ENCODE results near the gene LRRC8C. TPM values are rescaled to one million over a fixed set of nuclear protein-coding genes. Genes with fewer than 3 reads are reported as not detected.

Gene LRRC8C
- total and polyA plus RNA-seq, 2 experiments from 2014 or later: 0.89 to 3.9 TPM

DNA sequence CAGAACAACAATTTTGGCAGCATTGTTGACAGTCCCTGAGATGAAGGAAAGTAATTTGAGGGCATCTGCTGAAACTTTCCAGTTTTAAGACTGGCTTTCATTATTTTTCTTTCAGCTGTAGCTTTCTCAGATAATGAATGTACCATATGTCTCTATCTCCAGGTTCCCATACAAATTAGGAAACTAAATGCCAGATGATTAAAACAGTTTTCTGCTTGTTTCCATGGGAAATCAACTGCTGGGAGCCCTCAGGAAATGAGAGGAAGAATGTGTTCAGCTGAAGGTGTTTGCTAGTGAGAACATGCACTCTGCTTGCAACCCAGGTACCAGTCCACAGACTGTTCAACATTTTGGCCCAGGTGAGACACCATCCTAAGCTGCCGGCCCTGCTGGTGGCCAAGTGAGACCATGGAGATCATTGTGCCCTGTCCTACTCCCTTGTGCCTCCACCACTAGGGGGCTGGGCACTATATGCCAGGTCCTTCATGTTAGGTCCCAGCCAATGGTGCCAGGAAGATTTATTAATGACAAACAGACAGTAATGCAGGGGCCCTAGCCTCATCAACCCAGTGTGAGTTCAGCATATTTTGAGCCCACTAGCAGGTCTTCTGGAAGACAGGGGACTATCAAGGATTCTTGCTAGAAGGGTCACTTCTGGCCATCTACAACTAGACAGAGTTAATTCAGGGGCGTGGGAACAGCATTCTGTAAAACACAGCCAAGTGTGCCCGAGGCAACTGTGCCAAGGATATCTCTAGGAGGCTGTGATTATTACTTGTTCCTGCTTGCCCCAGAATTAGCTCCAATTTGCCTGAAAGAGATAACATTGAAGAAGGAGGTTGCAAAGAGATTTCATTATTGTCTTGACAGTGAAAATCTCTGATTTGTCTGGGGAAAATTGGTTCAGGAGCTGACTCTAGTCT, 17.0 kb upstream of the LRRC8C start:
- no peak overlapping the region for H2AFZ ChIP-seq
- H3K9me2 ChIP-seq (ENCODE audit: insufficient read depth): 0 out of 2 replicates have a peak, but pooled peaks cover 3% of the 10 kb centered on the region
- H3K36me3 ChIP-seq (ENCODE audit: insufficient read depth): no peaks in the 10 kb centered on the region
- Mint-ChIP-seq H3K4me1 (peaks cover 5% of the 10 kb centered on the region), H3K36me3 (ENCODE audit: low read depth) (peaks cover 15% of the 10 kb centered on the region), H3K27ac (no peak overlapping the region), H3K27me3 (ENCODE audit: insufficient read depth, low read depth, poor library complexity) (no peaks in the 10 kb centered on the region), H3K9me3 (peaks cover 11% of the 10 kb centered on the region), H3K4me3 (no peak overlapping the region)
- H3K4me2 ChIP-seq: no peak overlapping the region
- no peaks in the 10 kb centered on the region for H4K20me1 ChIP-seq (replicated peaks; ENCODE audit: insufficient read depth)
- H3K4me3 ChIP-seq: no peak overlapping the region
- no peaks in the 10 kb centered on the region for H3F3A ChIP-seq (replicated peaks; ENCODE audit: low read depth)
- peaks cover 11% of the 10 kb centered on the region; the same call in 1 of the 2 replicates for H3K4me1 ChIP-seq (ENCODE audit: insufficient read depth)
- TF ChIP-seq ZNF331 (CRISPR knock-in tag; IDR thresholded peaks at IDR 0.05; ENCODE audit: low read depth) (no peak), EZH2 (IDR thresholded peaks at IDR 0.05; ENCODE audit: low read depth, unreplicated experiment) (no peak), POLR2AphosphoS5 (IDR thresholded peaks at IDR 0.05; ENCODE audit: low read depth) (no peak), CTCF (conservative IDR thresholded peaks at IDR 0.05; ENCODE audit: low read depth in 2 of 2) (peak; percentile 56 to 60)
- TF ChIP-seq, protein P1, sequence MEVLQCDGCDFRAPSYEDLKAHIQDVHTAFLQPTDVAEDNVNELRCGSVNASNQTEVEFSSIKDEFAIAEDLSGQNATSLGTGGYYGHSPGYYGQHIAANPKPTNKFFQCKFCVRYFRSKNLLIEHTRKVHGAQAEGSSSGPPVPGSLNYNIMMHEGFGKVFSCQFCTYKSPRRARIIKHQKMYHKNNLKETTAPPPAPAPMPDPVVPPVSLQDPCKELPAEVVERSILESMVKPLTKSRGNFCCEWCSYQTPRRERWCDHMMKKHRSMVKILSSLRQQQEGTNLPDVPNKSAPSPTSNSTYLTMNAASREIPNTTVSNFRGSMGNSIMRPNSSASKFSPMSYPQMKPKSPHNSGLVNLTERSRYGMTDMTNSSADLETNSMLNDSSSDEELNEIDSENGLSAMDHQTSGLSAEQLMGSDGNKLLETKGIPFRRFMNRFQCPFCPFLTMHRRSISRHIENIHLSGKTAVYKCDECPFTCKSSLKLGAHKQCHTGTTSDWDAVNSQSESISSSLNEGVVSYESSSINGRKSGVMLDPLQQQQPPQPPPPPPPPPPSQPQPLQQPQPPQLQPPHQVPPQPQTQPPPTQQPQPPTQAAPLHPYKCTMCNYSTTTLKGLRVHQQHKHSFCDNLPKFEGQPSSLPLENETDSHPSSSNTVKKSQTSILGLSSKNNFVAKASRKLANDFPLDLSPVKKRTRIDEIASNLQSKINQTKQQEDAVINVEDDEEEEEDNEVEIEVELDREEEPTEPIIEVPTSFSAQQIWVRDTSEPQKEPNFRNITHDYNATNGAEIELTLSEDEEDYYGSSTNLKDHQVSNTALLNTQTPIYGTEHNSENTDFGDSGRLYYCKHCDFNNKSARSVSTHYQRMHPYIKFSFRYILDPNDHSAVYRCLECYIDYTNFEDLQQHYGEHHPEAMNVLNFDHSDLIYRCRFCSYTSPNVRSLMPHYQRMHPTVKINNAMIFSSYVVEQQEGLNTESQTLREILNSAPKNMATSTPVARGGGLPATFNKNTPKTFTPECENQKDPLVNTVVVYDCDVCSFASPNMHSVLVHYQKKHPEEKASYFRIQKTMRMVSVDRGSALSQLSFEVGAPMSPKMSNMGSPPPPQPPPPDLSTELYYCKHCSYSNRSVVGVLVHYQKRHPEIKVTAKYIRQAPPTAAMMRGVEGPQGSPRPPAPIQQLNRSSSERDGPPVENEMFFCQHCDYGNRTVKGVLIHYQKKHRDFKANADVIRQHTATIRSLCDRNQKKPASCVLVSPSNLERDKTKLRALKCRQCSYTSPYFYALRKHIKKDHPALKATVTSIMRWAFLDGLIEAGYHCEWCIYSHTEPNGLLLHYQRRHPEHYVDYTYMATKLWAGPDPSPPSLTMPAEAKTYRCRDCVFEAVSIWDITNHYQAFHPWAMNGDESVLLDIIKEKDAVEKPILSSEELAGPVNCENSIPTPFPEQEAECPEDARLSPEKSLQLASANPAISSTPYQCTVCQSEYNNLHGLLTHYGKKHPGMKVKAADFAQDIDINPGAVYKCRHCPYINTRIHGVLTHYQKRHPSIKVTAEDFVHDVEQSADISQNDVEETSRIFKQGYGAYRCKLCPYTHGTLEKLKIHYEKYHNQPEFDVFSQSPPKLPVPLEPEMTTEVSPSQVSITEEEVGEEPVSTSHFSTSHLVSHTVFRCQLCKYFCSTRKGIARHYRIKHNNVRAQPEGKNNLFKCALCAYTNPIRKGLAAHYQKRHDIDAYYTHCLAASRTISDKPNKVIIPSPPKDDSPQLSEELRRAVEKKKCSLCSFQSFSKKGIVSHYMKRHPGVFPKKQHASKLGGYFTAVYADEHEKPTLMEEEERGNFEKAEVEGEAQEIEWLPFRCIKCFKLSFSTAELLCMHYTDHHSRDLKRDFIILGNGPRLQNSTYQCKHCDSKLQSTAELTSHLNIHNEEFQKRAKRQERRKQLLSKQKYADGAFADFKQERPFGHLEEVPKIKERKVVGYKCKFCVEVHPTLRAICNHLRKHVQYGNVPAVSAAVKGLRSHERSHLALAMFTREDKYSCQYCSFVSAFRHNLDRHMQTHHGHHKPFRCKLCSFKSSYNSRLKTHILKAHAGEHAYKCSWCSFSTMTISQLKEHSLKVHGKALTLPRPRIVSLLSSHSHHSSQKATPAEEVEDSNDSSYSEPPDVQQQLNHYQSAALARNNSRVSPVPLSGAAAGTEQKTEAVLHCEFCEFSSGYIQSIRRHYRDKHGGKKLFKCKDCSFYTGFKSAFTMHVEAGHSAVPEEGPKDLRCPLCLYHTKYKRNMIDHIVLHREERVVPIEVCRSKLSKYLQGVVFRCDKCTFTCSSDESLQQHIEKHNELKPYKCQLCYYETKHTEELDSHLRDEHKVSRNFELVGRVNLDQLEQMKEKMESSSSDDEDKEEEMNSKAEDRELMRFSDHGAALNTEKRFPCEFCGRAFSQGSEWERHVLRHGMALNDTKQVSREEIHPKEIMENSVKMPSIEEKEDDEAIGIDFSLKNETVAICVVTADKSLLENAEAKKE (CRISPR knock-in tag; IDR thresholded peaks at IDR 0.05): 0 out of 2 replicates have a peak, but pooled peaks have one; percentile 15
- H3K27ac ChIP-seq (ENCODE audit: low read depth): no peak overlapping the region
- ATAC-seq: peak; percentile 79
- no peaks in the 10 kb centered on the region for H3K27me3 ChIP-seq (ENCODE audit: insufficient read depth)
- no peaks in the 10 kb centered on the region for H3K79me2 ChIP-seq (replicated peaks; ENCODE audit: insufficient read depth)
- peak; percentile 58 for DNase-seq (ENCODE audit: low spot score)

All from GM23338 (cell line).